SK-MEL-5 (cell line): ENCODE results near the gene MORN4. TPM values are rescaled to one million over a fixed set of nuclear protein-coding genes. Genes with fewer than 3 reads are reported as not detected.
"Not testable (repeated sequence)": the region's sequence is repeated elsewhere in the genome, so short reads cannot be mapped to it uniquely, and the experiment has no call there.

ENCODE experiments used
- DNase-seq: peaks from one replicate; pipeline ENCODE4 v3.0.0-alpha.2; 2016; ENCODE audit warnings: low read depth, low spot score
- in situ Hi-C: cut with HindIII; loops from 2 replicates; pipeline ENCODE4 v1.10.0; 2016; ENCODE audit warnings: low sequenced_read_pairs, high pct_unique_total_duplicates, low pct_unique_long_range_greater_than_20kb
- polyA plus RNA-seq, 2 experiments: library from polyadenylated mRNA; depleted of rRNA; stranded (reverse); fragments of >200 nt; gene quantifications; 2 replicates each; pipeline ENCODE4 v1.2.3, GENCODE V29; 2015
- total RNA-seq: library from RNA; depleted of rRNA; stranded (reverse); fragments of >200 nt; shearing (Covaris generic); gene quantifications from 2 replicates; pipeline ENCODE4 v1.2.3, GENCODE V29; 2014; rRNA removed

The MORN4 gene
- total RNA-seq = 3.5 and 4.4 TPM in 2 replicates
- 6.0 and 8.8 TPM in 2 replicates for polyA plus RNA-seq (2015; cell fraction: cytosol; rRNA removed)
- 2.4 and 2.5 TPM in 2 replicates for polyA plus RNA-seq (2015; cell fraction: nucleus; rRNA removed)

- in situ Hi-C loops = no loop called here
- DNase-seq = peak; percentile 93
Measured at GRCh38 chr10:97632949-97633884, at the start of gene MORN4. MORN4 (minus strand) TSS chr10:97633500; CDS start chr10:97619653, 13,847 bp downstream.

GRCh38 chr10:97682042-97682441, 48.7 kb upstream of the MORN4 start:
- no peak for DNase-seq
- in situ Hi-C loops = no loop called here

- no peak for DNase-seq
- in situ Hi-C loops = no loop called here
Measured at GRCh38 chr10:97679594-97679993, 46.3 kb upstream of the MORN4 start.

- DNase-seq = peak; percentile 65
Measured at GRCh38 chr10:97676770-97677581, 43.7 kb upstream of the MORN4 start.

GRCh38 chr10:97675222-97675621, 41.9 kb upstream of the MORN4 start:
- in situ Hi-C loops = no loop called here

More at GRCh38 chr10:97676770-97677581, 43.7 kb upstream of the MORN4 start:
- in situ Hi-C loops = no loop called here

GRCh38 chr10:97673736-97674525, 40.6 kb upstream of the MORN4 start:
- in situ Hi-C loops = no loop called here
- no peak for DNase-seq

More at GRCh38 chr10:97675222-97675621, 41.9 kb upstream of the MORN4 start:
- DNase-seq = no peak

GRCh38 chr10:97669571-97669970, 36.3 kb upstream of the MORN4 start:
- in situ Hi-C loops = no loop called here
- DNase-seq = no peak

GRCh38 chr10:97667463-97667862, 34.2 kb upstream of the MORN4 start:
- no peak for DNase-seq
- in situ Hi-C loops = no loop called here

- in situ Hi-C loops = no loop called here
- no peak for DNase-seq
Measured at GRCh38 chr10:97666992-97667391, 33.7 kb upstream of the MORN4 start.

- no peak for DNase-seq
- in situ Hi-C loops = no loop called here
Measured at GRCh38 chr10:97664282-97664850, 31.1 kb upstream of the MORN4 start.

GRCh38 chr10:97659589-97659988, 26.3 kb upstream of the MORN4 start:
- no peak for DNase-seq
- in situ Hi-C loops = no loop called here

GRCh38 chr10:97656777-97657176, 23.5 kb upstream of the MORN4 start:
- no peak for DNase-seq
- in situ Hi-C loops = no loop called here

GRCh38 chr10:97651773-97652172, 18.5 kb upstream of the MORN4 start:
- DNase-seq = no peak

GRCh38 chr10:97650726-97651125, 17.4 kb upstream of the MORN4 start:
- DNase-seq = no peak
- in situ Hi-C loops = no loop called here

More at GRCh38 chr10:97651773-97652172, 18.5 kb upstream of the MORN4 start:
- in situ Hi-C loops = no loop called here

GRCh38 chr10:97649405-97649750, 16.1 kb upstream of the MORN4 start:
- in situ Hi-C loops, DNase-seq: not testable (repeated sequence)

GRCh38 chr10:97648562-97649404, 15.5 kb upstream of the MORN4 start:
- in situ Hi-C loops = no loop called here
- DNase-seq = peak; percentile 78
